ENCODE measurements around the gene SMYD3. TPM values are rescaled to one million over a fixed set of nuclear protein-coding genes. Genes with fewer than 3 reads are reported as not detected.

The SMYD3 gene
- total and polyA plus RNA-seq, 9 of the 15 experiments (the other 6 are each of a cell fraction or from before 2014, with no cell fraction given), result 128 to 440 (median 197) TPM

DNA sequence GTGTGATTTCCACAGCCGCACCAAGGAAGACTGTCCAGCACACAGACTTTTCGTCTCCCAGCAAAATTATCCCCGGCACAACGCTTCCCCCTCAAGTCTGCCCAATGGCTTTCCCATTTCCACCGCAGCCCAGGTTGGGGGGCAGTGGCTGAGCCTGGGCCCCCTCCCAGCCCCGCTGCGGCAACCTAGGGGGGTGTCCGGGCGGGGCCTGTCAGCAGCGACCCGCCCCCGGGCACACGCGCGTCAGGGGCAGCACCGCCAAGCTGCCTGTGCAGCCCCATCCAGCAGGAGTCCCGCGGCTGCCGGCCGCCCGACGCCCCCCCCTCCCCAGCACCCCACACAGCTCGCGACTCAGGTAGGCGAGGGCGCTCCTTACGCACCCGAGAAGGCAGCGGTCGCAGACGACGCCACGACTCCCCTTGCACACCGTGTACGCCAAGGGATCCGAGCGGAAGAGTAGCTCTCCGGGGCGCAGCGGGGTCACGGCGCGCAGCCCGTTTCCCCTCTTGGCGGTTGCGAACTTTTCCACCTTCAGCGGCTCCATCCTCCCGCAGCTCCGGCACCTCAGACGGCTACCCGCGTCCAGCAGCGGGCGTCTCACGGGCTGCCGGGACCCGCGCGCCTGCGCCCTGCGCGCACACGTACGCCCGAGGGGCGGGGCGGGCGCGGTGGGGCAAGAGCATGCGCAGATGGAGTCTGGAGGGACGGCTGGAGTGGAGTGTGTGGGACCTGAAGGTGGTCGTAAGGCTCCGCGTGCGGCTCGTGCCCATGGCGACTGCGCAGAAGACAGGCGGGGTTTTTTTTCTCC lies at the start of gene SMYD3 (continued):
- TF ChIP-seq ZNF224 (CRISPR knock-in tag; IDR thresholded peaks at IDR 0.05) (no peak), ZNF282 (CRISPR knock-in tag; IDR thresholded peaks at IDR 0.05) (0 out of 2 replicates have a peak, but pooled peaks have one; percentile 31), NCOR1 (IDR thresholded peaks at IDR 0.05) (no peak), MCM2 (IDR thresholded peaks at IDR 0.05; ENCODE audit: low read depth) (no peak), RCOR1 (IDR thresholded peaks at IDR 0.05; ENCODE audit: borderline replicate concordance in 1 of 2, low read depth in 2 of 2, low read length in 2 of 2) (peak in 1 of 2 experiments; percentile 76; a peak in 2 of 4 replicates), TEAD2 (tag; IDR thresholded peaks at IDR 0.05) (no peak), TEAD1 (CRISPR knock-in tag; IDR thresholded peaks at IDR 0.05) (peak in 1 of 2 experiments; percentile 12; a peak in 1 of 4 replicates), GABPB1 (CRISPR knock-in tag; IDR thresholded peaks at IDR 0.05) (peak; percentile 29; the same call in 1 of the 2 replicates), HNRNPK (IDR thresholded peaks at IDR 0.05; ENCODE audit: low read depth, low read length, poor library complexity, severe bottlenecking) (no peak), SP1 (CRISPR knock-in tag; IDR thresholded peaks at IDR 0.05) (no peak), POLR2B (IDR thresholded peaks at IDR 0.05; ENCODE audit: low read depth, partially characterized antibody) (peak; percentile 54), NKRF (IDR thresholded peaks at IDR 0.05; ENCODE audit: borderline replicate concordance) (no peak), NR3C1 (CRISPR knock-in tag; IDR thresholded peaks at IDR 0.05) (peak; percentile 64; the same call in 1 of the 2 replicates), HLTF (IDR thresholded peaks at IDR 0.05) (no peak), ELF2 (CRISPR knock-in tag; IDR thresholded peaks at IDR 0.05) (no peak), MEIS2 (IDR thresholded peaks at IDR 0.05; ENCODE audit: partially characterized antibody) (peak; percentile 91), HBP1 (CRISPR knock-in tag; IDR thresholded peaks at IDR 0.05) (no peak), HDAC6 (IDR thresholded peaks at IDR 0.05; ENCODE audit: low read depth, low read length) (no peak), SMAD2 (IDR thresholded peaks at IDR 0.05; ENCODE audit: low read depth, low read length) (no peak), RBM25 (IDR thresholded peaks at IDR 0.05; ENCODE audit: low read depth, low read length, severe bottlenecking) (no peak)
- TF ChIP-seq, protein P1, sequence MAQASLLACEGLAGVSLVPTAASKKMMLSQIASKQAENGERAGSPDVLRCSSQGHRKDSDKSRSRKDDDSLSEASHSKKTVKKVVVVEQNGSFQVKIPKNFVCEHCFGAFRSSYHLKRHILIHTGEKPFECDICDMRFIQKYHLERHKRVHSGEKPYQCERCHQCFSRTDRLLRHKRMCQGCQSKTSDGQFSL (CRISPR knock-in tag; IDR thresholded peaks at IDR 0.05), result peak; percentile 94
- TF ChIP-seq, protein P1 (tag; IDR thresholded peaks at IDR 0.05), result peak in 1 of 2 experiments; percentile 47; a peak in 1 of 4 replicates
- TF ChIP-seq, protein P2, sequence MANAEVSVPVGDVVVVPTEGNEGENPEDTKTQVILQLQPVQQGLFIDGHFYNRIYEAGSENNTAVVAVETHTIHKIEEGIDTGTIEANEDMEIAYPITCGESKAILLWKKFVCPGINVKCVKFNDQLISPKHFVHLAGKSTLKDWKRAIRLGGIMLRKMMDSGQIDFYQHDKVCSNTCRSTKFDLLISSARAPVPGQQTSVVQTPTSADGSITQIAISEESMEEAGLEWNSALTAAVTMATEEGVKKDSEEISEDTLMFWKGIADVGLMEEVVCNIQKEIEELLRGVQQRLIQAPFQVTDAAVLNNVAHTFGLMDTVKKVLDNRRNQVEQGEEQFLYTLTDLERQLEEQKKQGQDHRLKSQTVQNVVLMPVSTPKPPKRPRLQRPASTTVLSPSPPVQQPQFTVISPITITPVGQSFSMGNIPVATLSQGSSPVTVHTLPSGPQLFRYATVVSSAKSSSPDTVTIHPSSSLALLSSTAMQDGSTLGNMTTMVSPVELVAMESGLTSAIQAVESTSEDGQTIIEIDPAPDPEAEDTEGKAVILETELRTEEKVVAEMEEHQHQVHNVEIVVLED (CRISPR knock-in tag; IDR thresholded peaks at IDR 0.05), result peak; percentile 72

Measured in K562 (cell line).